Activated B cell treated with CpG ODN at 0.5 μM for 24 hours (primary cell): ENCODE data around the gene ADGRG2. TPM values are rescaled to one million over a fixed set of nuclear protein-coding genes. Genes with fewer than 3 reads are reported as not detected.

Experiments used
- ATAC-seq: fragments of 200-7000 bp; cut with Tn5 transposase; one replicate; pipeline ENCODE4 v1.10.0; 2021; ENCODE audit warnings: low read depth, mild to moderate bottlenecking, moderate library complexity
- CTCF ChIA-PET: fragments of 350-600 bp; sonication (Branson Sonifier 250); formaldehyde crosslinking; loops from one replicate; lab custom pipeline; 2021; ENCODE audit warnings: antibody characterized with exemption; lab: Charles Lee
- POLR2A ChIA-PET: fragments of 350-600 bp; sonication (Branson Sonifier 250); formaldehyde crosslinking; loops from one replicate; lab custom pipeline; 2021; ENCODE audit warnings: antibody characterized with exemption; lab: Charles Lee
- DNase-seq: peaks from one replicate; pipeline ENCODE4 v3.0.0; 2022
- H3K27ac Mint-ChIP-seq: one replicate; pipeline ENCODE4 v1.8.0; 2020; ENCODE audit warnings: mixed read lengths
- H3K27me3 Mint-ChIP-seq: one replicate; pipeline ENCODE4 v1.8.0; 2021; ENCODE audit warnings: mixed read lengths
- H3K36me3 Mint-ChIP-seq: one replicate; pipeline ENCODE4 v1.8.0; 2021; ENCODE audit warnings: low read depth, mixed read lengths
- H3K4me1 Mint-ChIP-seq: one replicate; pipeline ENCODE4 v1.8.0; 2021; ENCODE audit warnings: mixed read lengths
- H3K4me3 Mint-ChIP-seq: one replicate; pipeline ENCODE4 v1.8.0; 2020; ENCODE audit warnings: mild to moderate bottlenecking, mixed read lengths
- H3K9me3 Mint-ChIP-seq: one replicate; pipeline ENCODE4 v1.8.0; 2020; ENCODE audit warnings: mixed read lengths
- CTCF ChIP-seq: fragments of 200-600 bp; IDR thresholded peaks from one replicate; pipeline ENCODE4 v1.8.0; 2022; ENCODE audit warnings: antibody characterized with exemption, mild to moderate bottlenecking
- intact Hi-C: fragments of 100-400 bp; cut with micrococcal nuclease; formaldehyde crosslinking; loops from one replicate; pipeline ENCODE4 v1.15.1; 2024
- total RNA-seq: library from RNA; stranded (reverse); gene quantifications from 2 replicates; pipeline ENCODE4 v1.2.3, GENCODE V29; 2022

The ADGRG2 gene
- total RNA-seq, 1 donor from 2014 or later: not detected

- no peak for DNase-seq
Observed at GRCh38 chrX:19007868-19008267, 114.4 kb downstream of the ADGRG2 start.

DNA sequence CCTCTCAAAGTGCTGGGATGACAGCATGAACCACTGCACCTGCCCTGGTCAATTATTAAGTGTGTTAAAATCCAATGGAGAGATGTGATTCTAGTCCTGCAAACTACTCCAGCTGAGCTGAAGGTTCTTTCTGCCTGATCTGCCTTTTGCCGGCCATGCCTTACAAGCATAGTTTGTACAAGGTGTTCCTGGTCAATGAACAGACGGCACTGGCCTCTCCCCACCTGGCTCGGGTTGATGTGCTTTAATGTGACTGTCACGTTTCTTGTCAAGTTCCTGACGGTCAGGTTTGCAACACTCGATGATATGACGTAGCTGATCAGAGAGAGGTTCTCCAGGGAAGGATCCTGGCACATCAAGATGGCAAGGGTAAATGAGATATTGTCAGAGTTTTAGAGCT is 115.3 kb downstream of the ADGRG2 start:
- Mint-ChIP-seq H3K36me3 (no peaks in the 10 kb centered on the region), H3K4me1 (no peaks in the 10 kb centered on the region), H3K4me3 (no peak overlapping the region), H3K9me3 (no peaks in the 10 kb centered on the region), H3K27ac (no peak overlapping the region), H3K27me3 (no peaks in the 10 kb centered on the region)
- ATAC-seq (no peak), DNase-seq (no peak)
- TF ChIP-seq CTCF: no peak
- POLR2A ChIA-PET: no interaction called here
- CTCF ChIA-PET: no interaction called here
- intact Hi-C loops: no loop called here

More at GRCh38 chrX:19007868-19008267, 114.4 kb downstream of the ADGRG2 start:
- Mint-ChIP-seq H3K4me1 (no peaks in the 10 kb centered on the region), H3K9me3 (no peaks in the 10 kb centered on the region), H3K27ac (no peak overlapping the region), H3K36me3 (no peaks in the 10 kb centered on the region), H3K4me3 (no peak overlapping the region), H3K27me3 (no peaks in the 10 kb centered on the region)
- intact Hi-C loops: no loop called here
- ATAC-seq: no peak
- TF ChIP-seq CTCF: no peak
- ChIA-PET CTCF (no interaction called here), POLR2A (no interaction called here)

DNA sequence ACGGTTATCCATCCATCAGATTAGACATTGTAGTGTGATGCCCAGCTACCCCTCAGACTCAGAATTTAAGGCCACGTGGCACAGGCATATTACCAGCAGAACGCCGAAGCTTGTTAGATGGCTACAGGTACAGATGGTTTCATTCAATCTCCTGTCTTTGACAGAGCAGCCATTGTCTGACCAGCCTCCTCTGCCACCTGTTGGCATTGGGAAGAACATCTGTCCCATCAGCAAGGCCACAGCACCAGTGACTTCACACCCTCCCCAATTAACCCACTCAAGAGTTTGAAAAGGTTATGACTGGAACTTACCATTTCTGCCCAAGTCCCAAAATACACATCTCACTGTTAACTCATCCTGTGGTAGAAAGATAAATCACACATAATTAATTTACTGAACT is 116.4 kb downstream of the ADGRG2 start:
- Mint-ChIP-seq H3K9me3 (no peaks in the 10 kb centered on the region), H3K4me1 (no peaks in the 10 kb centered on the region), H3K27me3 (no peaks in the 10 kb centered on the region), H3K27ac (no peak overlapping the region), H3K4me3 (no peak overlapping the region), H3K36me3 (no peaks in the 10 kb centered on the region)
- ChIA-PET POLR2A (no interaction called here), CTCF (no interaction called here)
- TF ChIP-seq CTCF: no peak
- intact Hi-C loops: no loop called here
- ATAC-seq (no peak), DNase-seq (no peak)

DNA sequence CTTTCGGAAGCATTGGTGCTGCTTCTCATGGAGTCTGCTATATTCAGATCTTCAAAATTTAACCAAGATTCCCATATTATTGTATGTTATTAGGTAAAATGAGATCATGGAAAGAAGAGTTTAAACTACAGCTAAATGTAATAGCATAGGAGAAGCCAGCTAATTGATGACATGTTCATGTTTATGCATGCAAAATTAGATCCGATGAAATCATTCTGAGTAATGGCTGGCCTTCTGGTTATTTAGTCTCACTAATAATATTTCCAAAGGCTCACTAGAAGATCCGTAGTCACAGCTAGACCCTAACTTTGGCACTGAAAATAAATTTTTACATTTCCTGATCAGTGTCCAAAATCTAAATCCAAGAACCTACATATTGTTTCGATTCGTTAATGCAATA is 118.5 kb downstream of the ADGRG2 start:
- CTCF ChIA-PET: no interaction called here
- Mint-ChIP-seq H3K4me1 (no peaks in the 10 kb centered on the region), H3K27me3 (no peaks in the 10 kb centered on the region), H3K27ac (no peak overlapping the region), H3K36me3 (no peaks in the 10 kb centered on the region), H3K9me3 (no peaks in the 10 kb centered on the region), H3K4me3 (no peak overlapping the region)
- intact Hi-C loops: no loop called here
- POLR2A ChIA-PET: no interaction called here
- ATAC-seq (no peak), DNase-seq (no peak)
- TF ChIP-seq CTCF: no peak

DNA sequence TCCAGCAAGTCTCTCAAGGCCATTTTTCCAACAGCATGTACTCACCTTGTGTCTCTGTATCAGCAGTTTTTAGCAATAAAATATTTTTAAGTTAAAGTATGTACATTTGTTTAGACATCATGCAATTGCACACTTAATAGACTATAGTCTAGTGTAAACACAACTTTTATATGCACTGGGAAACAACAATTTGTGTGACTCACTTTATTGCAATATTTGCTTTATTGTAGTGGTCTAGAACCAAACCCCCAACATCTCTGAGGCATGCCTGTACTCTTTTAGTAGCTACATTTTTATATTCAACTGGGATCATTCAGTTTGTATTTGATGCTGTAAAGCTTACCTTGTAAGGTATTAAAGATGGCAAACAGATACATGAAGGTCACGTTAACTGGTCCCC is 123.6 kb downstream of the ADGRG2 start:
- no peaks in the 10 kb centered on the region for H3K27me3 Mint-ChIP-seq
- CTCF ChIA-PET: no interaction called here
- no peak for DNase-seq
- no peak for ATAC-seq
- no peak overlapping the region for H3K27ac Mint-ChIP-seq
- intact Hi-C loops: no loop called here
- H3K4me1 Mint-ChIP-seq: no peaks in the 10 kb centered on the region
- H3K36me3 Mint-ChIP-seq: no peaks in the 10 kb centered on the region
- TF ChIP-seq CTCF: no peak
- POLR2A ChIA-PET: no interaction called here
- H3K4me3 Mint-ChIP-seq: no peak overlapping the region
- no peaks in the 10 kb centered on the region for H3K9me3 Mint-ChIP-seq
